OCI-LY3 (cell line): ENCODE measurements around the gene ZBTB16.

ENCODE experiments used
- H2AFZ ChIP-seq: fragments of 200-600, 300-600 bp; shearing (Covaris generic); 2 replicates; pipeline ENCODE4 v1.6.0; 2014; ENCODE audit warnings: antibody characterized with exemption, low read depth, low read length
- H3K27ac ChIP-seq: fragments of 200-600, 300-600 bp; sonication (generic); 2 replicates; pipeline ENCODE4 v1.5.1; 2014; ENCODE audit warnings: mild to moderate bottlenecking, low read length, moderate library complexity, mixed read lengths
- H3K27me3 ChIP-seq: fragments of 200-600, 300-600 bp; sonication (generic); 2 replicates; pipeline ENCODE4 v1.6.1; 2014; ENCODE audit warnings: low read depth, low read length, mixed read lengths
- H3K36me3 ChIP-seq: fragments of 200-600, 300-600 bp; sonication (generic); replicated peaks from 2 replicates; pipeline ENCODE3; 2014; ENCODE audit warnings: low read depth, low read length, mixed read lengths
- H3K4me1 ChIP-seq: fragments of 300-600, 200-600 bp; sonication (generic); 2 replicates; pipeline ENCODE4 v1.6.1; 2014; ENCODE audit warnings: low read length, mixed read lengths
- H3K4me2 ChIP-seq: fragments of 200-600, 300-600 bp; sonication (generic); 2 replicates; pipeline ENCODE4 v1.6.1; 2014; ENCODE audit warnings: low read length, mixed read lengths
- H3K4me3 ChIP-seq: fragments of 300-600, 200-600 bp; sonication (generic); 2 replicates; pipeline ENCODE4 v1.5.1; 2014; ENCODE audit warnings: antibody characterized with exemption, mild to moderate bottlenecking, low read length, moderate library complexity
- H3K79me2 ChIP-seq: fragments of 300-600, 200-600 bp; shearing (Covaris generic); 2 replicates; pipeline ENCODE4 v1.6.1; 2014; ENCODE audit warnings: mild to moderate bottlenecking, low read length, mixed read lengths
- H3K9ac ChIP-seq: fragments of 300-600, 200-600 bp; shearing (Covaris generic); 2 replicates; pipeline ENCODE4 v1.6.0; 2014; ENCODE audit warnings: mild to moderate bottlenecking, low read length, moderate library complexity
- H3K9me3 ChIP-seq: fragments of 200-600, 300-600 bp; shearing (Covaris generic); 2 replicates; pipeline ENCODE4 v1.6.1; 2014; ENCODE audit warnings: low read length, mixed read lengths; ENCODE audit not compliant: insufficient read depth
- H4K20me1 ChIP-seq: fragments of 200-600, 300-600 bp; sonication (generic); 2 replicates; pipeline ENCODE4 v1.6.1; 2016; ENCODE audit warnings: low read length, mixed read lengths; ENCODE audit not compliant: insufficient read depth
- CTCF ChIP-seq: fragments of 200-600, 300-600 bp; sonication (generic); IDR thresholded peaks from 2 replicates; pipeline ENCODE4 v1.5.1; 2014; ENCODE audit warnings: antibody characterized with exemption, low read length, low read depth
- EZH2phosphoT487 ChIP-seq: fragments of 200-600 bp; shearing (Covaris generic); IDR thresholded peaks from 2 replicates; pipeline ENCODE4 v1.6.1; 2018; ENCODE audit warnings: antibody characterized with exemption, mixed run types, low read depth

Gene ZBTB16

GRCh38 chr11:114149689-114150407 is 90.3 kb downstream of the ZBTB16 start:
- no peaks in the 10 kb centered on the region for H3K79me2 ChIP-seq
- no peak overlapping the region for H3K4me2 ChIP-seq
- H3K27ac ChIP-seq: no peak overlapping the region
- peaks cover 16% of the 10 kb centered on the region for H3K27me3 ChIP-seq
- H3K9ac ChIP-seq: no peak overlapping the region
- H3K4me1 ChIP-seq: no peaks in the 10 kb centered on the region
- no peak overlapping the region for H3K4me3 ChIP-seq
- H3K36me3 ChIP-seq: no peaks in the 10 kb centered on the region
- no peaks in the 10 kb centered on the region for H4K20me1 ChIP-seq
- no peak for TF ChIP-seq EZH2phosphoT487
- no peak for TF ChIP-seq CTCF
- no peak overlapping the region for H2AFZ ChIP-seq
- H3K9me3 ChIP-seq: no peaks in the 10 kb centered on the region

GRCh38 chr11:114150671-114151070 is 91.2 kb downstream of the ZBTB16 start:
- H4K20me1 ChIP-seq: no peaks in the 10 kb centered on the region
- peaks cover 16% of the 10 kb centered on the region for H3K27me3 ChIP-seq
- no peak overlapping the region for H3K27ac ChIP-seq

GRCh38 chr11:114151631-114152030 is 92.1 kb downstream of the ZBTB16 start:
- Histone ChIP-seq H3K27me3 (peaks cover 16% of the 10 kb centered on the region), H4K20me1 (no peaks in the 10 kb centered on the region), H3K79me2 (no peaks in the 10 kb centered on the region), H2AFZ (no peak overlapping the region), H3K9me3 (no peaks in the 10 kb centered on the region), H3K4me3 (no peak overlapping the region), H3K4me2 (no peak overlapping the region), H3K36me3 (no peaks in the 10 kb centered on the region), H3K9ac (no peak overlapping the region), H3K4me1 (no peaks in the 10 kb centered on the region), H3K27ac (no peak overlapping the region)
- TF ChIP-seq CTCF: no peak
- no peak for TF ChIP-seq EZH2phosphoT487

More at GRCh38 chr11:114150671-114151070, 91.2 kb downstream of the ZBTB16 start:
- Histone ChIP-seq H2AFZ (no peak overlapping the region), H3K9me3 (no peaks in the 10 kb centered on the region), H3K4me2 (no peak overlapping the region), H3K9ac (no peak overlapping the region), H3K79me2 (no peaks in the 10 kb centered on the region), H3K4me1 (no peaks in the 10 kb centered on the region), H3K36me3 (no peaks in the 10 kb centered on the region), H3K4me3 (no peak overlapping the region)
- TF ChIP-seq EZH2phosphoT487 (no peak), CTCF (no peak)

- no peaks in the 10 kb centered on the region for H3K9me3 ChIP-seq
- H4K20me1 ChIP-seq: no peaks in the 10 kb centered on the region
- H3K9ac ChIP-seq: no peak overlapping the region
- no peaks in the 10 kb centered on the region for H3K36me3 ChIP-seq
- no peak overlapping the region for H2AFZ ChIP-seq
- TF ChIP-seq CTCF (no peak), EZH2phosphoT487 (no peak)
- no peaks in the 10 kb centered on the region for H3K4me1 ChIP-seq
- no peak overlapping the region for H3K4me2 ChIP-seq
- H3K79me2 ChIP-seq: no peaks in the 10 kb centered on the region
- H3K27me3 ChIP-seq: peaks cover 16% of the 10 kb centered on the region
- H3K27ac ChIP-seq: no peak overlapping the region
- no peak overlapping the region for H3K4me3 ChIP-seq
Observed at GRCh38 chr11:114152162-114152561, 92.7 kb downstream of the ZBTB16 start.
